Measurements from ENCODE around the gene SLC25A13. TPM values are rescaled to one million over a fixed set of nuclear protein-coding genes. Genes with fewer than 3 reads are reported as not detected.

SLC25A13 gene
- total and polyA plus RNA-seq, 2 experiments from 2014 or later: 4.8 to 19.1 TPM

DNA sequence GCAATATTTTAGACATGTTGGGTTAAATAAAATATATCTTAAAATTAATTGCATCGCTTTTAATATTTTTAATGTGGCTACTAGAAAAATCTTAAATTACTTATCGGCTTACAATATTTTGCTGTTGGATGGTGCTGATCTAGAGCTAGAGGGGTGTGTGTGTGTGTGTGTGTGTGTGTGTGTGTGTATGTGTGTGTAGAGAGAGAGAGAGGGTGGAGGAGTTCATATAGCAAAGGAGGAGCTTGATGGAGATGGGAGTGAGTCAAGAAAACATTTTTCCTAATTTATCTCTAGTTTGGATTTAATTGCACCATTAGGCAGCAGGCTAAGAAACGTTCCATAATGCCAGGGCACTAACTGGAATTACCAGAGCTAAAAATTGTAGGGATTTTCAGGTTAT, 10.4 kb upstream of the SLC25A13 start:
- H4K20me1 ChIP-seq (ENCODE audit: insufficient read depth): no peaks in the 10 kb centered on the region
- peaks cover 12% of the 10 kb centered on the region; the same call in 1 of the 2 replicates for H3K27me3 ChIP-seq (replicated peaks; ENCODE audit: insufficient read depth)
- in situ Hi-C loops (cut with MboI): no loop called here
- H3K79me2 ChIP-seq (ENCODE audit: insufficient read depth): no peaks in the 10 kb centered on the region
- no peak overlapping the region for H3K9ac ChIP-seq
- no peaks in the 10 kb centered on the region for H3K36me3 ChIP-seq (ENCODE audit: low read depth)
- TF ChIP-seq EZH2phosphoT487 (IDR thresholded peaks at IDR 0.05; ENCODE audit: insufficient read depth, low read depth) (no peak), EZH2 (IDR thresholded peaks at IDR 0.05; ENCODE audit: insufficient read depth, poor library complexity, severe bottlenecking) (no peak)
- H3K9me3 ChIP-seq (ENCODE audit: low read depth): no peaks in the 10 kb centered on the region
- no peak overlapping the region for H3K27ac ChIP-seq
- 52 to 57% methylated on average over 3 of the region's 3 CpGs for WGBS, 2 experiments (ENCODE audit: low coverage in 1 of 2, low lambda C conversion rate in 2 of 2, missing lambda C conversion rate in 2 of 2)
- no peak overlapping the region for H3K4me3 ChIP-seq
- no peak overlapping the region for H2AFZ ChIP-seq
- no peaks in the 10 kb centered on the region for H3K4me1 ChIP-seq (ENCODE audit: insufficient read depth)
- H3K4me2 ChIP-seq (ENCODE audit: unreplicated experiment): no peak overlapping the region
- H3F3A ChIP-seq (ENCODE audit: insufficient read depth): no peaks in the 10 kb centered on the region
- no peaks in the 10 kb centered on the region for H3K9me2 ChIP-seq (ENCODE audit: insufficient read depth)
- no peak for DNase-seq

DNA sequence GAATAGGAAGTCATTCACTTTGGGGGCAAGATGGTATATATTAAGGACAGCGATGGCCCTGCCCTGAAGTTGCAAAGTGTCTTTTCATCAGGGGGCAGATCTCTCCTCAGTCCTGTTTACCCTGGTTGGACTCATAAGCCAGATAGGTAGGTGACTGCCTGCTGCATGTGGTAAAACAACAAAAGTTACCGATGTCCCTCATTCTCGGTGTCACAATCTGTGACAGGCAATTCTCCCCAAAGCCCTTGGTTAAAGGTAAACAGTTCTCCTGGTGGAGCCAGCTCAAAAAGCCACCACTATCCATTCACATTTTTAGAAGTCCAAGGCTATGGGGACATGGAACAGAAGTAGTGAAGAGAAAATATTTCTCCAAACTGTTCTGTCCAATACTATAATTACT, 9.9 kb upstream of the SLC25A13 start:
- H3K9me3 ChIP-seq (ENCODE audit: low read depth): no peaks in the 10 kb centered on the region
- H3F3A ChIP-seq (ENCODE audit: insufficient read depth): no peaks in the 10 kb centered on the region
- no peaks in the 10 kb centered on the region for H4K20me1 ChIP-seq (ENCODE audit: insufficient read depth)
- H3K36me3 ChIP-seq (ENCODE audit: low read depth): no peaks in the 10 kb centered on the region
- no peak overlapping the region for H2AFZ ChIP-seq
- DNase-seq: no peak
- in situ Hi-C loops (cut with MboI): no loop called here
- no peaks in the 10 kb centered on the region for H3K4me1 ChIP-seq (ENCODE audit: insufficient read depth)
- H3K27me3 ChIP-seq (replicated peaks; ENCODE audit: insufficient read depth): peaks cover 12% of the 10 kb centered on the region; the same call in 1 of the 2 replicates
- H3K4me2 ChIP-seq (ENCODE audit: unreplicated experiment): no peak overlapping the region
- H3K4me3 ChIP-seq: no peak overlapping the region
- WGBS, 2 experiments (ENCODE audit: low coverage in 1 of 2, low lambda C conversion rate in 2 of 2, missing lambda C conversion rate in 2 of 2): 63 to 64% methylated on average over 3 of the region's 3 CpGs
- H3K9me2 ChIP-seq (ENCODE audit: insufficient read depth): no peaks in the 10 kb centered on the region
- H3K79me2 ChIP-seq (ENCODE audit: insufficient read depth): no peaks in the 10 kb centered on the region
- H3K9ac ChIP-seq: no peak overlapping the region
- TF ChIP-seq EZH2phosphoT487 (IDR thresholded peaks at IDR 0.05; ENCODE audit: insufficient read depth, low read depth) (no peak), EZH2 (IDR thresholded peaks at IDR 0.05; ENCODE audit: insufficient read depth, poor library complexity, severe bottlenecking) (no peak)
- no peak overlapping the region for H3K27ac ChIP-seq

DNA sequence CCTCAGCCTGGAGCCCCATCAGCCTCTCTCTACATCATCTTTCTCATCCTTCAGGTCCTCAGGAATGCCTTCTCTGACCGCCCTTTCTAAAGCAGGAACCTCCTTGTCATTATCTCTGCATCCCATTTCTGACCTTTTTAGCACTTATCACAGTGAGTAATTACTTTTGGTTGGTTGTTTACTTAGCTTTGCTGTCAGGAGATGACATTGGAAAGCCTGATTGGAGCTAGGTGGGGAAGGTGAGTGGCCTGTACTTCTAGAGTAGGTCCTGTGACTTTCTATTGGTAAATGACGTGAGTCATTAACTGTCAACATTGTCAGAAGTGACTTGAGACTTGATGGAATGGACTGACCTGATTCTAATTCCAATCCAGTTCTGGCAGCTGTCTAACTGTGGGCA, 9.3 kb upstream of the SLC25A13 start:
- no peaks in the 10 kb centered on the region for H4K20me1 ChIP-seq (ENCODE audit: insufficient read depth)
- whole genome bisulfite sequencing, 2 experiments (ENCODE audit: low coverage in 1 of 2, low lambda C conversion rate in 2 of 2, missing lambda C conversion rate in 2 of 2): 44 to 50% methylated on average over 2 of the region's 2 CpGs

DNA sequence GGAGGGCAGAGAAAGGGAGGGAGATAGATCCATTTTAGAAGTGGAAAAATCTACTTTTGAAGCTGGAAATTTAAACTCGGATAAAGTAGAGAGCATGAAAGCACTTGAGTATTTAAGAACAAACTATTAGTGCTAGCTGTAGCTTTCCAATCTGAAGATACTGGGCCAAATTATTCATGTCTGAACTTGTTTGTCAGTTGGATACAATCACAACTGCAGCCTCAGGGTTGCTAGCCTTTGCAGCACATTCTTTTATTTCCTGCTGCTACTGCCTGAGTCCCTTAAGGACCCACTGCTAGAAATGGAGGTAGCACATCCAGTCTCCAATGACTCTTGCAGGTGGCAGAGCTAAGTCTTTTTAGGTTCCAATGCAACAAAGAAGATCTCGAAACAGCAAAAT, 8.3 kb upstream of the SLC25A13 start:
- H3K4me1 ChIP-seq (ENCODE audit: insufficient read depth): no peaks in the 10 kb centered on the region
- H3K27me3 ChIP-seq (replicated peaks; ENCODE audit: insufficient read depth): peaks cover 12% of the 10 kb centered on the region; the same call in 1 of the 2 replicates
- 73 to 74% methylated on average over 2 of the region's 2 CpGs for WGBS, 2 experiments (ENCODE audit: low coverage in 1 of 2, low lambda C conversion rate in 2 of 2, missing lambda C conversion rate in 2 of 2)
- no peaks in the 10 kb centered on the region for H3K9me3 ChIP-seq (ENCODE audit: low read depth)
- H3K9me2 ChIP-seq (ENCODE audit: insufficient read depth): no peaks in the 10 kb centered on the region
- no peaks in the 10 kb centered on the region for H3K36me3 ChIP-seq (ENCODE audit: low read depth)
- H3K4me2 ChIP-seq (ENCODE audit: unreplicated experiment): no peak overlapping the region
- no peaks in the 10 kb centered on the region for H3F3A ChIP-seq (ENCODE audit: insufficient read depth)
- DNase-seq: no peak
- no peaks in the 10 kb centered on the region for H3K79me2 ChIP-seq (ENCODE audit: insufficient read depth)
- in situ Hi-C loops (cut with MboI): no loop called here
- no peak overlapping the region for H3K4me3 ChIP-seq
- no peaks in the 10 kb centered on the region for H4K20me1 ChIP-seq (ENCODE audit: insufficient read depth)
- no peak overlapping the region for H2AFZ ChIP-seq
- no peak for TF ChIP-seq EZH2 (IDR thresholded peaks at IDR 0.05; ENCODE audit: insufficient read depth, poor library complexity, severe bottlenecking)
- no peak for TF ChIP-seq EZH2phosphoT487 (IDR thresholded peaks at IDR 0.05; ENCODE audit: insufficient read depth, low read depth)
- no peak overlapping the region for H3K27ac ChIP-seq
- H3K9ac ChIP-seq: no peak overlapping the region

More for the DNA sequence above, 9.3 kb upstream of the SLC25A13 start:
- H3K9me2 ChIP-seq (ENCODE audit: insufficient read depth): no peaks in the 10 kb centered on the region
- no peak overlapping the region for H3K4me3 ChIP-seq
- in situ Hi-C loops (cut with MboI): no loop called here
- no peak overlapping the region for H3K4me2 ChIP-seq (ENCODE audit: unreplicated experiment)
- no peaks in the 10 kb centered on the region for H3K36me3 ChIP-seq (ENCODE audit: low read depth)
- no peaks in the 10 kb centered on the region for H3K9me3 ChIP-seq (ENCODE audit: low read depth)
- TF ChIP-seq EZH2phosphoT487 (IDR thresholded peaks at IDR 0.05; ENCODE audit: insufficient read depth, low read depth) (no peak), EZH2 (IDR thresholded peaks at IDR 0.05; ENCODE audit: insufficient read depth, poor library complexity, severe bottlenecking) (no peak)
- H2AFZ ChIP-seq: no peak overlapping the region
- peaks cover 12% of the 10 kb centered on the region; the same call in 1 of the 2 replicates for H3K27me3 ChIP-seq (replicated peaks; ENCODE audit: insufficient read depth)
- no peaks in the 10 kb centered on the region for H3K79me2 ChIP-seq (ENCODE audit: insufficient read depth)
- no peaks in the 10 kb centered on the region for H3K4me1 ChIP-seq (ENCODE audit: insufficient read depth)
- H3K27ac ChIP-seq: no peak overlapping the region
- no peak for DNase-seq
- no peak overlapping the region for H3K9ac ChIP-seq
- H3F3A ChIP-seq (ENCODE audit: insufficient read depth): no peaks in the 10 kb centered on the region

DNA sequence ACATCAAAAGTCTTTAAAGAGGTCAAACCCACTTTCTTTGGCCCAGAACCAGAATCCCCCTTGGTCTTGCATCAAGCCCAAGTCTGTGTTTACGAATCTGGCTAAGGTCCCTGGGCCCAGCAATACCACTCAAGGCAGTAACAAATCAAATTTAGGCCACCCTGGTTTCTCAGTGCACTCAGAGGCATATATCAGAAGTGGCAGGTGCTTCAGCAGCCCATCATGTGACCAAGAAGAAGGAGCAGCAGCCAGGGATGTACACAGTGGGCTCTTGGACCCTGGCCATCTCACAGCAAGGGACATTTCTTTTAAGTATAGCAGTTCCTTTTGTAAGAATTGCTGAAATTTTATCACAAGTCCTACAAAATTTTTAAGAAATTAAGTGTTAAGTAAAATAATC, 7.3 kb upstream of the SLC25A13 start:
- H3K79me2 ChIP-seq (ENCODE audit: insufficient read depth): no peaks in the 10 kb centered on the region
- H3K27me3 ChIP-seq (replicated peaks; ENCODE audit: insufficient read depth): peaks cover 12% of the 10 kb centered on the region; the same call in 1 of the 2 replicates
- H3K4me3 ChIP-seq: no peak overlapping the region
- no peaks in the 10 kb centered on the region for H3K9me2 ChIP-seq (ENCODE audit: insufficient read depth)
- H2AFZ ChIP-seq: no peak overlapping the region
- 11 to 15% methylated on average over 1 of the region's 1 CpG for WGBS, 2 experiments (ENCODE audit: low coverage in 1 of 2, low lambda C conversion rate in 2 of 2, missing lambda C conversion rate in 2 of 2)
- no peak for TF ChIP-seq EZH2phosphoT487 (IDR thresholded peaks at IDR 0.05; ENCODE audit: insufficient read depth, low read depth)
- TF ChIP-seq EZH2 (IDR thresholded peaks at IDR 0.05; ENCODE audit: insufficient read depth, poor library complexity, severe bottlenecking): no peak
- no peak overlapping the region for H3K4me2 ChIP-seq (ENCODE audit: unreplicated experiment)
- H3K4me1 ChIP-seq (ENCODE audit: insufficient read depth): no peaks in the 10 kb centered on the region
- H4K20me1 ChIP-seq (ENCODE audit: insufficient read depth): no peaks in the 10 kb centered on the region
- no peak overlapping the region for H3K27ac ChIP-seq
- H3K9me3 ChIP-seq (ENCODE audit: low read depth): no peaks in the 10 kb centered on the region
- H3K36me3 ChIP-seq (ENCODE audit: low read depth): no peaks in the 10 kb centered on the region
- no peak for DNase-seq
- in situ Hi-C loops (cut with MboI): no loop called here
- no peak overlapping the region for H3K9ac ChIP-seq
- H3F3A ChIP-seq (ENCODE audit: insufficient read depth): no peaks in the 10 kb centered on the region
